Metanephros (tissue), 1 donor: ENCODE results near the gene OR6C4. TPM values are rescaled to one million over a fixed set of nuclear protein-coding genes. Genes with fewer than 3 reads are reported as not detected.

Source experiments
- total RNA-seq: library from RNA; depleted of rRNA; stranded (reverse); fragments of >200 nt; gene quantifications from one replicate; pipeline ENCODE4 v1.2.3, GENCODE V29; 2014

Gene OR6C4
- total RNA-seq = not detected

GRCh38 chr12:55549302-55549701 lies at the start of gene OR6C4:
Gene OR6C4 (plus strand): TSS chr12:55549602. CDS start chr12:55551227, 1,625 bp downstream.

GRCh38 chr12:55572168-55572567 lies 22.8 kb downstream of the OR6C4 start, which contains the start of gene OR2AP1:
Gene OR2AP1 (plus strand): TSS chr12:55572468. CDS start chr12:55574415, 1,947 bp downstream.

Other genes with a start within 250 kb of the OR6C4 start
- gene OR6C1, start 235.3 kb upstream of the OR6C4 start, total RNA-seq = not detected
- gene OR6C3, start 218.9 kb upstream of the OR6C4 start, total RNA-seq = not detected
- not detected for gene OR6C75, start 186.6 kb upstream of the OR6C4 start, total RNA-seq
- gene OR6C65, start 149.1 kb upstream of the OR6C4 start, total RNA-seq = not detected
- gene OR6C76, start 123.3 kb upstream of the OR6C4 start, total RNA-seq = not detected
- gene OR6C2, start 105.5 kb upstream of the OR6C4 start, total RNA-seq = not detected
- gene OR6C70, start 79.5 kb upstream of the OR6C4 start, total RNA-seq = not detected
- not detected for gene OR6C68, start 57.2 kb upstream of the OR6C4 start, total RNA-seq
- gene OR2AP1, start 22.9 kb downstream of the OR6C4 start, total RNA-seq = not detected
- not detected for gene OR10P1, start 87.3 kb downstream of the OR6C4 start, total RNA-seq
- gene ITGA7, start 158.3 kb downstream of the OR6C4 start, total RNA-seq = 79.3 TPM
- gene BLOC1S1, start 166.4 kb downstream of the OR6C4 start, total RNA-seq = 71.4 TPM
- 19.6 TPM for gene RDH5, start 170.8 kb downstream of the OR6C4 start, total RNA-seq
- 395 TPM for gene CD63, start 179.4 kb downstream of the OR6C4 start, total RNA-seq
- gene GDF11, start 193.5 kb downstream of the OR6C4 start, total RNA-seq = 11.4 TPM